HL-60 (cell line): ENCODE results near the gene SHISA4.

ENCODE experiments used
- DNase-seq, 2 experiments: peaks; one replicate each; pipeline ENCODE4 v3.0.0-alpha.2; 2010 to 2020; ENCODE audit warnings: low read depth in 1 of 2, low spot score in 1 of 2
- H3K27ac ChIP-seq: fragments of 250-450 bp; sonication (Bioruptor Pico); replicated peaks from 2 replicates; pipeline ENCODE4 v1.5.1; 2020; ENCODE audit warnings: mild to moderate bottlenecking, moderate library complexity
- H3K27me3 ChIP-seq: fragments of 250-450 bp; sonication (Bioruptor Pico); 2 replicates; pipeline ENCODE4 v1.5.1; 2021; ENCODE audit warnings: mild to moderate bottlenecking, moderate library complexity; ENCODE audit not compliant: insufficient read depth, poor library complexity, severe bottlenecking
- H3K4me3 ChIP-seq: replicated peaks from 2 replicates; pipeline ENCODE4 v1.5.1; 2011; ENCODE audit warnings: mild to moderate bottlenecking, control low read depth, low read length; ENCODE audit not compliant: insufficient read depth
- GABPA ChIP-seq: IDR thresholded peaks from 2 replicates; pipeline ENCODE4 v1.6.1; 2012; ENCODE audit warnings: low read depth
- POLR2AphosphoS5 ChIP-seq: IDR thresholded peaks from 2 replicates; pipeline ENCODE4 v1.6.1; 2012; ENCODE audit warnings: low read depth
- SPI1 ChIP-seq: IDR thresholded peaks from 2 replicates; pipeline ENCODE4 v1.6.1; 2012; ENCODE audit warnings: low read depth, mild to moderate bottlenecking, borderline replicate concordance
- TF ChIP-seq, protein P1 (sequence below): IDR thresholded peaks from 2 replicates; pipeline ENCODE4 v1.6.1; 2012; ENCODE audit warnings: low read depth; ENCODE audit not compliant: insufficient replicate concordance
- TF ChIP-seq, protein P2 (sequence below): IDR thresholded peaks from one replicate; pipeline ENCODE4 v1.5.1; 2011; ENCODE audit warnings: low read length, control low read depth, inconsistent platforms; ENCODE audit not compliant: insufficient read depth

SHISA4 gene

DNA sequence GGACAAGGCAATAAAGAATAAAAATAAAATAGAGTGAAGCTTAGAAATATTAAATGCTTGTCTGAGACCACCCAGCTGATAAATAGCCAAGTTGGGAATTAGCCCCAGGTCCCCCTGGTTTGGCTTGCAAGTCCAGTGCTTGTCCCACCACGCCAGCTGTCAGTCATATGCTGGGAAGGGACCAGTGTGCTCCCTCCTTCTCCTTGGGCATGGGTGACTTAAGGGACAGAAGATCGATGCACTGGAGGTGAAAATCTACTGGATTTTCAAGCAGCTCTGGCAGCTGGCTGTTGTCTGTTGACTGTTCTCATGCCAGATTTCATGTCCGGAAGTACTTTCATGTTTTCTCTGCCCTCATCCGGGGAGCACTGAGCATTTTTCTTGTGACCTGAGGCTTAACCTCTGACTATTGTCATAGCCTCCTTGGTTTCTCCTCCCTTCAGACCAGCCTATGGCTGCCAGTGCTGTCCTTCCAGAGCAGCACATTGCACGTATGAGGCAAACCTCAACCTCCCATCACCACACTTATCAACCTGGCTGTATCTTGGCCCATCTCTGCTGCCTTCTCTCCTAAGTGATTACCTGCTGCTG, 45.2 kb downstream of the SHISA4 start:
- Histone ChIP-seq H3K4me3 (no peak overlapping the region), H3K27ac (no peak overlapping the region), H3K27me3 (peaks cover 11% of the 10 kb centered on the region)
- DNase-seq: no peak
- TF ChIP-seq SPI1: no peak
- TF ChIP-seq, protein P1, sequence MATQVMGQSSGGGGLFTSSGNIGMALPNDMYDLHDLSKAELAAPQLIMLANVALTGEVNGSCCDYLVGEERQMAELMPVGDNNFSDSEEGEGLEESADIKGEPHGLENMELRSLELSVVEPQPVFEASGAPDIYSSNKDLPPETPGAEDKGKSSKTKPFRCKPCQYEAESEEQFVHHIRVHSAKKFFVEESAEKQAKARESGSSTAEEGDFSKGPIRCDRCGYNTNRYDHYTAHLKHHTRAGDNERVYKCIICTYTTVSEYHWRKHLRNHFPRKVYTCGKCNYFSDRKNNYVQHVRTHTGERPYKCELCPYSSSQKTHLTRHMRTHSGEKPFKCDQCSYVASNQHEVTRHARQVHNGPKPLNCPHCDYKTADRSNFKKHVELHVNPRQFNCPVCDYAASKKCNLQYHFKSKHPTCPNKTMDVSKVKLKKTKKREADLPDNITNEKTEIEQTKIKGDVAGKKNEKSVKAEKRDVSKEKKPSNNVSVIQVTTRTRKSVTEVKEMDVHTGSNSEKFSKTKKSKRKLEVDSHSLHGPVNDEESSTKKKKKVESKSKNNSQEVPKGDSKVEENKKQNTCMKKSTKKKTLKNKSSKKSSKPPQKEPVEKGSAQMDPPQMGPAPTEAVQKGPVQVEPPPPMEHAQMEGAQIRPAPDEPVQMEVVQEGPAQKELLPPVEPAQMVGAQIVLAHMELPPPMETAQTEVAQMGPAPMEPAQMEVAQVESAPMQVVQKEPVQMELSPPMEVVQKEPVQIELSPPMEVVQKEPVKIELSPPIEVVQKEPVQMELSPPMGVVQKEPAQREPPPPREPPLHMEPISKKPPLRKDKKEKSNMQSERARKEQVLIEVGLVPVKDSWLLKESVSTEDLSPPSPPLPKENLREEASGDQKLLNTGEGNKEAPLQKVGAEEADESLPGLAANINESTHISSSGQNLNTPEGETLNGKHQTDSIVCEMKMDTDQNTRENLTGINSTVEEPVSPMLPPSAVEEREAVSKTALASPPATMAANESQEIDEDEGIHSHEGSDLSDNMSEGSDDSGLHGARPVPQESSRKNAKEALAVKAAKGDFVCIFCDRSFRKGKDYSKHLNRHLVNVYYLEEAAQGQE: no peak
- TF ChIP-seq GABPA: no peak
- TF ChIP-seq, protein P2, sequence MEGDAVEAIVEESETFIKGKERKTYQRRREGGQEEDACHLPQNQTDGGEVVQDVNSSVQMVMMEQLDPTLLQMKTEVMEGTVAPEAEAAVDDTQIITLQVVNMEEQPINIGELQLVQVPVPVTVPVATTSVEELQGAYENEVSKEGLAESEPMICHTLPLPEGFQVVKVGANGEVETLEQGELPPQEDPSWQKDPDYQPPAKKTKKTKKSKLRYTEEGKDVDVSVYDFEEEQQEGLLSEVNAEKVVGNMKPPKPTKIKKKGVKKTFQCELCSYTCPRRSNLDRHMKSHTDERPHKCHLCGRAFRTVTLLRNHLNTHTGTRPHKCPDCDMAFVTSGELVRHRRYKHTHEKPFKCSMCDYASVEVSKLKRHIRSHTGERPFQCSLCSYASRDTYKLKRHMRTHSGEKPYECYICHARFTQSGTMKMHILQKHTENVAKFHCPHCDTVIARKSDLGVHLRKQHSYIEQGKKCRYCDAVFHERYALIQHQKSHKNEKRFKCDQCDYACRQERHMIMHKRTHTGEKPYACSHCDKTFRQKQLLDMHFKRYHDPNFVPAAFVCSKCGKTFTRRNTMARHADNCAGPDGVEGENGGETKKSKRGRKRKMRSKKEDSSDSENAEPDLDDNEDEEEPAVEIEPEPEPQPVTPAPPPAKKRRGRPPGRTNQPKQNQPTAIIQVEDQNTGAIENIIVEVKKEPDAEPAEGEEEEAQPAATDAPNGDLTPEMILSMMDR: no peak
- TF ChIP-seq POLR2AphosphoS5: no peak

DNA sequence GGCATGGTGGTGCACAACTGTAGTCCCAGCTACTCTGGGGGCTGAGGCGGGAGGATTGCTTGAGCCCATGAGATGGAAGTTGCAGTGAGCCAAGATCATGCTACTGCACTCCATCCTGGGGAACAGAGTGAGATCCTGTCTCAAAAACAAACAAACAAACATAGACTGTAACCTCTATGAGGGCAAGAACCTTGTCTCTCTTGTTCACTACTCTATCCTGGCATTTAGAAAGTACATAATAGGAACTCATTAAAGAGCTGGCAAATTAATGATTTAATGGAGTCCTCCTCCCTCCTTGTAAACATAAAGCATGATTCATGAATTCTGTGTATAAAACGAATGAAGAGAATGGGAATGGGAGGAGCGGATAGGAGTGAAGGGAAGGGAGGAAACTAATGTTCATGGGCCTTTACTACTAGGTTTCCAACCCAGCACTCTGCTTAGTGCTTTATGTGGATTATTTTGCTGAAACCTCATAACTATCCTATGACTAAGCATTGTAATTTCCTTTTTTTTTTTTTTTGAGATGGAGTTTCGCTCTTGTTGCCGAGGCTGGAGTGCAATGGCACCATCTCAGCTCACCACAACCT, 49.0 kb downstream of the SHISA4 start:
- no peak overlapping the region for H3K4me3 ChIP-seq
- no peak for TF ChIP-seq GABPA
- no peak overlapping the region for H3K27ac ChIP-seq
- H3K27me3 ChIP-seq: peaks cover 2% of the 10 kb centered on the region
- DNase-seq: no peak

DNA sequence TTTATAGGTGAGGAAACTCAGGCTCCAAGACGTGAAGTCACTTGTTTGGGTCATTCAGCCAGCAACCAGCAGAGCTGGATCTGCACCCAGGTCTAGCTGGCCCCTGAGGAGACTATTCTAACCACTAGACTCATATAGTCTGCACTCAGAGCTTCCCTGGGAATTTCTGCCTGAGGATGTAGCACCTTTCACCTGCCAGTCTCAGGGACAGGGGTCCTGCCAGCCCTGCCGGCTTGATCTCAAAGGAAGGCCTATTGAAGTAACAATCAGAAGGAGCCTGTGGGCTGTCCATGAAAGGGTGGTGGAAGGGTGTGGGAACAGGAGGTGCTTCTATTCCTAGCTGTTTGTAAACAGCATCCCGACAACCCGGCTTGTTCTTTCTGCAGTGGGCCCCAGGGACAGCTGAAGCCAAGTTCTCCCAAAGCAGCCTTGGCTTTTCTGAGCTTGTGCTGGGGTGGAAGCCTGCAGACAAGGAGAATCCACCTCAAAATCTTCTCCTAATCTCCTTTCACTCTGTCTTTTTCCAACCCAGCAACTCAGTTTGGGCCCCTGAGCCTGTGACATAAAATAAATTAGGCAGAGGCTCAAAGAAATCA, 49.8 kb downstream of the SHISA4 start:
- no peak overlapping the region for H3K4me3 ChIP-seq
- TF ChIP-seq, protein P2: no peak
- TF ChIP-seq, protein P1: no peak
- TF ChIP-seq SPI1 (no peak), GABPA (no peak), POLR2AphosphoS5 (no peak)
- H3K27ac ChIP-seq: no peak overlapping the region
- H3K27me3 ChIP-seq: no peaks in the 10 kb centered on the region
- no peak for DNase-seq

GRCh38 chr1:201939148-201939547, 50.5 kb downstream of the SHISA4 start:
- Histone ChIP-seq H3K27ac (no peak overlapping the region), H3K4me3 (no peak overlapping the region), H3K27me3 (no peaks in the 10 kb centered on the region)
- no peak for DNase-seq
- TF ChIP-seq, protein P1: no peak
- TF ChIP-seq POLR2AphosphoS5 (no peak), GABPA (no peak), SPI1 (no peak)
- TF ChIP-seq, protein P2: no peak
